H1 (cell line): ENCODE results near the gene SPOCK2. TPM values are rescaled to one million over a fixed set of nuclear protein-coding genes. Genes with fewer than 3 reads are reported as not detected.

Source experiments
- CTCF ChIA-PET: fragments of 300-600 bp; sonication (Branson Sonifier 250); formaldehyde crosslinking; loops from one replicate; lab custom pipeline; 2021; ENCODE audit not compliant: partially characterized antibody; lab: Charles Lee
- POLR2A ChIA-PET: fragments of 300-600 bp; sonication (Branson Sonifier 250); formaldehyde crosslinking; loops from one replicate; lab custom pipeline; 2021; ENCODE audit warnings: inconsistent platforms; ENCODE audit not compliant: partially characterized antibody; lab: Charles Lee
- DNase-seq, 2 experiments: peaks; one replicate each; pipeline versions ENCODE4 v3.0.0 to v3.0.0-alpha.2; 2010 to 2022; ENCODE audit warnings: low spot score in 2 of 2, low read depth in 1 of 2, mixed read lengths in 1 of 2
- FAIRE-seq: peaks from 2 replicates; lab custom pipeline; 2011; peaks lifted over from hg19 to GRCh38; lab: Jason Lieb, UNC
- H2AFZ ChIP-seq: 2 replicates; pipeline ENCODE4 v1.8.1; 2012; ENCODE audit warnings: low read length, inconsistent platforms
- H2AK5ac ChIP-seq: 2 replicates; pipeline ENCODE4 v1.6.1; 2013; ENCODE audit warnings: low read depth, low read length
- H2BK120ac ChIP-seq: replicated peaks from 2 replicates; pipeline ENCODE3; 2013; ENCODE audit warnings: low read depth, low read length, inconsistent platforms
- H2BK12ac ChIP-seq: 2 replicates; pipeline ENCODE4 v1.6.1; 2013; ENCODE audit warnings: low read depth, low read length
- H2BK15ac ChIP-seq: 2 replicates; pipeline ENCODE4 v1.6.1; 2013; ENCODE audit warnings: low read length
- H2BK20ac ChIP-seq: 2 replicates; pipeline ENCODE4 v1.6.1; 2013; ENCODE audit warnings: low read length
- H2BK5ac ChIP-seq: 2 replicates; pipeline ENCODE4 v1.6.1; 2013; ENCODE audit warnings: low read depth, low read length
- H3K14ac ChIP-seq: 2 replicates; pipeline ENCODE4 v1.6.1; 2013; ENCODE audit warnings: inconsistent platforms; ENCODE audit not compliant: insufficient read length
- H3K18ac ChIP-seq: 2 replicates; pipeline ENCODE4 v1.6.1; 2013; ENCODE audit warnings: low read length; ENCODE audit errors: extremely low read depth
- H3K23ac ChIP-seq: 2 replicates; pipeline ENCODE4 v1.6.1; 2013; ENCODE audit warnings: inconsistent platforms; ENCODE audit not compliant: insufficient read length
- H3K23me2 ChIP-seq: 2 replicates; pipeline ENCODE4 v1.6.1; 2013; ENCODE audit warnings: low read depth, low read length
- H3K27ac ChIP-seq: 2 replicates; pipeline ENCODE4 v1.6.1; 2011; ENCODE audit warnings: low read depth, low read length, inconsistent platforms
- H3K27me3 ChIP-seq, 4 experiments: replicated peaks in 1 of 4; 1 replicate in 1 of 4; 2 replicates in 3 of 4; pipeline versions ENCODE4 v1.6.1 to v1.8.1; 2011 to 2013; ENCODE audit warnings: low read length in 3 of 4, mild to moderate bottlenecking in 3 of 4, inconsistent platforms in 2 of 4, mixed read lengths in 2 of 4, moderate library complexity in 1 of 4; ENCODE audit not compliant: control insufficient read depth in 3 of 4, insufficient read depth in 3 of 4; ENCODE audit errors: extremely low read depth in 1 of 4
- H3K36me3 ChIP-seq, 4 experiments: 2 replicates each; pipeline versions ENCODE4 v1.6.1 to v1.8.1; 2011 to 2013; ENCODE audit warnings: mild to moderate bottlenecking in 4 of 4, low read length in 3 of 4, moderate library complexity in 2 of 4, control low read depth in 1 of 4, inconsistent platforms in 1 of 4; ENCODE audit not compliant: insufficient read depth in 4 of 4, control insufficient read depth in 2 of 4
- H3K4ac ChIP-seq: replicated peaks from 2 replicates; pipeline ENCODE3; 2013; ENCODE audit warnings: low read length, low read depth, mixed read lengths, inconsistent platforms; ENCODE audit not compliant: insufficient read length
- H3K4me1 ChIP-seq, 4 experiments: replicated peaks in 1 of 4; 1 replicate in 1 of 4; 2 replicates in 3 of 4; pipeline versions ENCODE4 v1.6.1 to v1.8.1; 2011 to 2013; ENCODE audit warnings: low read length in 3 of 4, inconsistent platforms in 2 of 4, mixed read lengths in 1 of 4; ENCODE audit not compliant: insufficient read depth in 4 of 4, control insufficient read depth in 3 of 4
- H3K4me2 ChIP-seq, 2 experiments: 2 replicates each; pipeline versions ENCODE4 v1.6.1 to v1.8.1; 2011 to 2013; ENCODE audit warnings: low read depth in 2 of 2, low read length in 2 of 2, control low read depth in 1 of 2, inconsistent platforms in 1 of 2, mild to moderate bottlenecking in 1 of 2; ENCODE audit not compliant: insufficient read depth in 1 of 2
- H3K4me3 ChIP-seq, 4 experiments: fragments of 200-600, 300-600 bp in 1 of 4; sonication (generic), shearing (Covaris generic), sonication (Bioruptor Twin) in 1 of 4; 2 replicates each; pipeline versions ENCODE4 v1.5.1 to v1.8.1; 2011 to 2016; ENCODE audit warnings: low read length in 4 of 4, low read depth in 3 of 4, control low read depth in 2 of 4, inconsistent platforms in 2 of 4, mild to moderate bottlenecking in 2 of 4, mixed read lengths in 1 of 4, moderate library complexity in 1 of 4; ENCODE audit not compliant: insufficient read depth in 2 of 4; ENCODE audit errors: extremely low read depth in 1 of 4
- H3K56ac ChIP-seq: replicated peaks from 2 replicates; pipeline ENCODE3; 2013; ENCODE audit warnings: low read depth, mild to moderate bottlenecking, mixed read lengths, low read length, inconsistent platforms; ENCODE audit not compliant: insufficient read length
- H3K79me1 ChIP-seq: 2 replicates; pipeline ENCODE4 v1.6.1; 2013; ENCODE audit warnings: low read depth, low read length, control low read depth
- H3K79me2 ChIP-seq, 2 experiments: 2 replicates each; pipeline versions ENCODE4 v1.6.1 to v1.8.1; 2012 to 2013; ENCODE audit warnings: low read length in 2 of 2, mild to moderate bottlenecking in 2 of 2, inconsistent platforms in 1 of 2; ENCODE audit not compliant: insufficient read depth in 2 of 2, control insufficient read depth in 1 of 2
- H3K9ac ChIP-seq, 4 experiments: replicated peaks in 1 of 4; 1 replicate in 1 of 4; 2 replicates in 3 of 4; pipeline versions ENCODE4 v1.6.1 to v1.8.1; 2011 to 2013; ENCODE audit warnings: low read depth in 3 of 4, low read length in 3 of 4, control low read depth in 2 of 4, mild to moderate bottlenecking in 2 of 4, moderate library complexity in 2 of 4, inconsistent platforms in 1 of 4; ENCODE audit errors: extremely low read depth in 1 of 4
- H3K9me3 ChIP-seq, 2 experiments: 2 replicates each; pipeline versions ENCODE4 v1.6.1 to v1.8.1; 2012 to 2013; ENCODE audit warnings: mild to moderate bottlenecking in 2 of 2, moderate library complexity in 2 of 2, control low read depth in 1 of 2, inconsistent platforms in 1 of 2, low read depth in 1 of 2, low read length in 1 of 2, mixed read lengths in 1 of 2; ENCODE audit not compliant: insufficient read depth in 2 of 2
- H4K20me1 ChIP-seq, 2 experiments: replicated peaks in 1 of 2; 2 replicates each; pipeline versions ENCODE3 to v1.8.1; 2011 to 2013; ENCODE audit warnings: inconsistent platforms in 2 of 2, low read length in 2 of 2, mild to moderate bottlenecking in 1 of 2; ENCODE audit not compliant: insufficient read depth in 2 of 2, control insufficient read depth in 1 of 2
- H4K5ac ChIP-seq: 2 replicates; pipeline ENCODE4 v1.6.1; 2013; ENCODE audit warnings: low read length, low read depth, mixed read lengths, inconsistent platforms; ENCODE audit not compliant: insufficient read length
- H4K8ac ChIP-seq: 2 replicates; pipeline ENCODE4 v1.8.0; 2013; ENCODE audit warnings: mild to moderate bottlenecking, moderate library complexity, low read length, inconsistent platforms; ENCODE audit not compliant: insufficient read depth; ENCODE audit errors: extremely low read depth
- H4K91ac ChIP-seq: replicated peaks from 2 replicates; pipeline ENCODE3; 2013; ENCODE audit warnings: low read length, mixed read lengths, inconsistent platforms; ENCODE audit not compliant: insufficient read length
- CEBPB ChIP-seq: IDR thresholded peaks from 2 replicates; pipeline ENCODE4 v1.6.1; 2012; ENCODE audit warnings: low read depth, low read length
- CHD2 ChIP-seq: IDR thresholded peaks from 2 replicates; pipeline ENCODE4 v1.6.1; 2012; ENCODE audit warnings: low read length, improper control_type of control experiment
- CTBP2 ChIP-seq: IDR thresholded peaks from 2 replicates; pipeline ENCODE4 v1.7.0; 2011; ENCODE audit warnings: borderline replicate concordance, mild to moderate bottlenecking, moderate library complexity, mixed read lengths, low read length; ENCODE audit not compliant: insufficient read depth, insufficient read length
- FOSL1 ChIP-seq: IDR thresholded peaks from 2 replicates; pipeline ENCODE4 v1.6.1; 2011; ENCODE audit warnings: mild to moderate bottlenecking, low read depth, low read length, moderate library complexity; ENCODE audit not compliant: insufficient read depth
- KDM5A ChIP-seq: fragments of 200-600 bp; IDR thresholded peaks from 2 replicates; pipeline ENCODE4 v1.7.1; 2012; ENCODE audit warnings: mild to moderate bottlenecking, low read length, inconsistent platforms, mixed read lengths
- SIRT6 ChIP-seq: IDR thresholded peaks from one replicate; pipeline ENCODE4 v1.7.1; 2012; ENCODE audit warnings: low read length, inconsistent platforms
- SP2 ChIP-seq: IDR thresholded peaks from 2 replicates; pipeline ENCODE4 v1.6.1; 2012; ENCODE audit warnings: mild to moderate bottlenecking, low read length, inconsistent platforms
- TCF12 ChIP-seq: IDR thresholded peaks from 2 replicates; pipeline ENCODE4 v1.6.1; 2011; ENCODE audit warnings: low read depth, mild to moderate bottlenecking, low read length
- TEAD4 ChIP-seq: IDR thresholded peaks from 2 replicates; pipeline ENCODE4 v1.6.1; 2012; ENCODE audit warnings: low read depth, low read length, inconsistent platforms, mixed read lengths
- ZNF274 ChIP-seq: IDR thresholded peaks from 2 replicates; pipeline ENCODE4 v1.7.0; 2012; ENCODE audit warnings: low read length, borderline replicate concordance; ENCODE audit errors: extremely low read depth
- whole genome bisulfite sequencing, 2 experiments: shearing (Covaris generic) in 1 of 2; methylation state at CpG; one replicate each; pipeline versions ENCODE4 v1.1.6 to v1.1.7; 2013 to 2015; ENCODE audit warnings: low lambda C conversion rate in 2 of 2, mixed read lengths in 2 of 2, inconsistent platforms in 1 of 2, low coverage in 1 of 2, missing lambda C conversion rate in 1 of 2; ENCODE audit not compliant: insufficient replicate concordance in 2 of 2, insufficient coverage in 1 of 2, insufficient read length in 1 of 2; ENCODE audit errors: extremely low coverage in 1 of 2, missing lambda C conversion rate in 1 of 2; 5-methylcytosine and 5-hydroxymethylcytosine counted together
- polyA plus RNA-seq, 7 experiments: library from polyadenylated mRNA; depleted of rRNA in 3 of 7; stranded (reverse) in 5 of 7; unstranded in 2 of 7; fragments of >200 nt in 5 of 7; fragments of 200-250 nt in 2 of 7; gene quantifications; 1 replicate in 5 of 7; 2 replicates in 1 of 7; 4 replicates in 1 of 7; pipeline versions ENCODE4 v1.2.1 to v1.2.3, GENCODE V29; 2011 to 2013; ENCODE audit warnings: missing spikeins in 2 of 7, mixed read lengths in 2 of 7
- total RNA-seq: library from RNA; stranded (reverse); fragmentation: NEBNext Ultra II Directional; extraction: Animal tissue kit (Norgen Biotek cat#: 25700); gene quantifications from 2 replicates; pipeline ENCODE4 v1.2.1, GENCODE V29; 2021

The SPOCK2 gene
- total and polyA plus RNA-seq, 2 of the 8 experiments (the other 6 are each of a cell fraction or from before 2014, with no cell fraction given), result 1.5 to 1.9 TPM

DNA sequence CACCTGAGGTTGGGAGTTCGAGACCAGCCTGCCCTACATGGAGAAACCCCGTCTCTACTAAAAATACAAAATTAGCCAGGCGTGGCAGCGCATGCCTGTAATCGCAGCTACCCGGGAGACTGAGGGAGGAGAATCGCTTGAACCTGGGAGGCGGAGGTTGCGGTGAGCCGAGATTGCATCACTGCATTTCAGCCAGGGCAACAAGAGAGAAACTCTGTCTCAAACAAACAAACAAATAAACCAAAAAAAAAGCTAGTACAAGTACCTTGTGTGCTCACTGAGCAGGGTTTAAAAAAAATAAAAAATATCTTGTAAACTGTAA lies 11.2 kb upstream of the SPOCK2 start:
- no peaks in the 10 kb centered on the region for H3K4me1 ChIP-seq
- no peak overlapping the region for H2BK20ac ChIP-seq
- CTCF ChIA-PET, result interaction anchor here (0.7 to 2.2 kb wide), 4 partner anchors 20 to 229 kb away, joined by 3 to 4 read pairs (median 3); no protein-coding TSS in a partner anchor
- no peak overlapping the region for H3K4me2 ChIP-seq
- H3K9me3 ChIP-seq, result no peaks in the 10 kb centered on the region
- peaks cover 0 to 7% (median 2%) of the 10 kb centered on the region in 4 experiments; a peak in 4 of 8 replicates for H3K36me3 ChIP-seq
- no peak overlapping the region for H3K18ac ChIP-seq
- TF ChIP-seq KDM5A (no peak), SIRT6 (no peak), TEAD4 (no peak), FOSL1 (no peak), TCF12 (no peak), CTBP2 (no peak), SP2 (no peak), CEBPB (no peak), ZNF274 (no peak), CHD2 (no peak)
- TF ChIP-seq, all 59 proteins: peak for 0
- Histone ChIP-seq H4K20me1 (no peaks in the 10 kb centered on the region), H2BK12ac (no peak overlapping the region), H4K91ac (no peak overlapping the region), H2BK5ac (no peak overlapping the region), H3K27ac (no peak overlapping the region), H2AK5ac (no peak overlapping the region; the same call in 1 of the 2 replicates), H3K79me1 (no peaks in the 10 kb centered on the region), H3K4me3 (no peak overlapping the region), H4K5ac (no peak overlapping the region), H3K4ac (no peak overlapping the region), H3K27me3 (no peaks in the 10 kb centered on the region), H2AFZ (no peak overlapping the region), H3K56ac (no peak overlapping the region), H3K14ac (no peak overlapping the region), H4K8ac (no peak overlapping the region), H3K79me2 (no peaks in the 10 kb centered on the region), H2BK15ac (no peak overlapping the region), H3K23ac (no peak overlapping the region), H2BK120ac (no peak overlapping the region), H3K23me2 (no peaks in the 10 kb centered on the region), H3K9ac (no peak overlapping the region)
- 96% methylated on average over 10 of the region's 10 CpGs; no CpG with 5 or more reads in 1 of the 2 experiments for WGBS, 2 experiments
- DNase-seq (no peak), FAIRE-seq (no peak)
- POLR2A ChIA-PET, result interaction anchor here (1.0 to 1.2 kb wide), 2 partner anchors 9 to 174 kb away, joined by 4 read pairs; partner anchors contain the start of gene DDIT4
